Measurements from ENCODE around the gene C9orf43.
"Not testable (repeated sequence)": the region's sequence is repeated elsewhere in the genome, so short reads cannot be mapped to it uniquely, and the experiment has no call there.

Gene C9orf43

GRCh38 chr9:113388833-113389232 is 21.7 kb upstream of the C9orf43 start:
- H3K4me3 ChIP-seq (ENCODE audit: low read length), result no peak overlapping the region
- H3K36me3 ChIP-seq (ENCODE audit: control insufficient read depth, insufficient read depth, low read length), result peaks cover 45% of the 10 kb centered on the region
- H3K9ac ChIP-seq (ENCODE audit: low read length), result no peak overlapping the region

GRCh38 chr9:113389451-113389850 is 21.1 kb upstream of the C9orf43 start:
- Histone ChIP-seq H3K9ac (ENCODE audit: low read length) (no peak overlapping the region), H3K27me3 (ENCODE audit: control insufficient read depth, insufficient read depth, low read length) (no peaks in the 10 kb centered on the region), H3K27ac (ENCODE audit: low read depth, low read length) (no peak overlapping the region), H3K4me1 (ENCODE audit: control insufficient read depth, insufficient read depth, low read length) (no peaks in the 10 kb centered on the region), H3K4me3 (ENCODE audit: low read length) (no peak overlapping the region), H3K36me3 (ENCODE audit: control insufficient read depth, insufficient read depth, low read length) (peaks cover 45% of the 10 kb centered on the region)

More at GRCh38 chr9:113388833-113389232, 21.7 kb upstream of the C9orf43 start:
- Histone ChIP-seq H3K27me3 (ENCODE audit: control insufficient read depth, insufficient read depth, low read length) (no peaks in the 10 kb centered on the region), H3K4me1 (ENCODE audit: control insufficient read depth, insufficient read depth, low read length) (no peaks in the 10 kb centered on the region), H3K27ac (ENCODE audit: low read depth, low read length) (no peak overlapping the region)

DNA sequence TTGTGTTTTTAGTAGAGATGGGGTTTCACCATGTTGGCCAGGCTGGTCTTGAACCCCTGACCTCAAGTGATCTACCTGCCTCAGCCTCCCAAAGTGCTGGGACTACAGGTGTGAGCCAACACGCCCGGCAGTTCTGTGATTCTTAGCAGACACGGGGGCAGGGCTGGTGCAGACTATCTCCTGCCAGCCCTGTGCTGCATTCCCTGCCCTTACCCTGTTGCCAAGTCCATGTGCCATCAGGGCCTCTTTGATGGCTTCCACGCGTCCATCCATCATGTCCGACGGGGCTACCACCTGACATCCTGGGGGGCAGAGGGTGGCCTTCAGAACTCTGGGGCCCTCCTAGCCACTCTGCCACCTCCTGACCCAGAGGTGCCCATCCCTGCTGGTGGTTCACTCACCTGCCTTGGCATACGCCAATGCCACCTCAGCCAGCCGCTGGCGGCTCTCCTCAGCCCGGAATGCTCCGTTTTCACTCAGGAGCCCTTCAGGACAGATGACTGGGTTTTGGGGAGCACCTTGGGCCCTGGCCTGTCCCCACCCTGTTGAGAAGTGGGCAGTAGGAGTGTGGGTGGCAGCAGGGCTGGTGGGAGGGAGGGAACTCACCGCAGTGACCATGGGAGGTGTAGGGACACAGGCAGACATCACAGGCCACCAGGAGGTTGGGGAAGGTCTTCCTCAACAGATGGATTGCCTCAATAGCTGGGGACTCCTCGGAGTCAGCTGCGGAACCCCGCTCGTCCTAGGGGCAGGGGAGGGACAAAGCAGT is 20.2 kb upstream of the C9orf43 start:
- no peak overlapping the region for H3K9ac ChIP-seq (ENCODE audit: low read length)
- no peaks in the 10 kb centered on the region for H3K27me3 ChIP-seq (ENCODE audit: control insufficient read depth, insufficient read depth, low read length)
- H3K36me3 ChIP-seq (ENCODE audit: control insufficient read depth, insufficient read depth, low read length), result peaks cover 45% of the 10 kb centered on the region
- no peaks in the 10 kb centered on the region for H3K4me1 ChIP-seq (ENCODE audit: control insufficient read depth, insufficient read depth, low read length)
- H3K27ac ChIP-seq (ENCODE audit: low read depth, low read length), result no peak overlapping the region
- no peak overlapping the region for H3K4me3 ChIP-seq (ENCODE audit: low read length)

- Histone ChIP-seq H3K9ac (ENCODE audit: low read length) (no peak overlapping the region), H3K27ac (ENCODE audit: low read depth, low read length) (no peak overlapping the region), H3K4me3 (ENCODE audit: low read length) (no peak overlapping the region), H3K36me3 (ENCODE audit: control insufficient read depth, insufficient read depth, low read length) (peaks cover 39% of the 10 kb centered on the region), H3K4me1 (ENCODE audit: control insufficient read depth, insufficient read depth, low read length) (no peaks in the 10 kb centered on the region), H3K27me3 (ENCODE audit: control insufficient read depth, insufficient read depth, low read length) (no peaks in the 10 kb centered on the region)
These were observed 18.6 kb upstream of the C9orf43 start for GRCh38 chr9:113391917-113392316.

DNA sequence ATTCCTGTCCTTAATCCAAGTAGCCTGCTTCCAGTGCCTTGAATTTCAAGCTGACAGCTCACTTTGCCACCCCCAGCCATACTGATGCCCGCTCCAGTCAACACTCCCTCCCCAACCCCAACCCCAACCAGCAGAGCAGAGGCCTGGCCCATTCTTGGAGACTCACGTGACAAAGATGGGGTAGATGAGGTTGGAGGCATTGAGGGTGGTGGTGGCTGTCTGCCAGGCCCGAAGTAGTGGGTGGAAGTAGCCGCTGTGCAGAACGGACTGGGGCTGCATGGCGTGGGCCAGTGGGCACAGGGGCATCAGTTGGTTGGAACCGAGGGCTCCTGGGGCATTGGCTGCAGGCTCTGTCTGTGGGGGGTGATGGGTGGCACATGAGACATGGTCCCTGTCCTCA is 17.3 kb upstream of the C9orf43 start:
- Histone ChIP-seq H3K27ac (ENCODE audit: low read depth, low read length) (no peak overlapping the region), H3K27me3 (ENCODE audit: control insufficient read depth, insufficient read depth, low read length) (no peaks in the 10 kb centered on the region), H3K9ac (ENCODE audit: low read length) (no peak overlapping the region), H3K4me3 (ENCODE audit: low read length) (no peak overlapping the region), H3K4me1 (ENCODE audit: control insufficient read depth, insufficient read depth, low read length) (no peaks in the 10 kb centered on the region), H3K36me3 (ENCODE audit: control insufficient read depth, insufficient read depth, low read length) (peaks cover 36% of the 10 kb centered on the region)

DNA sequence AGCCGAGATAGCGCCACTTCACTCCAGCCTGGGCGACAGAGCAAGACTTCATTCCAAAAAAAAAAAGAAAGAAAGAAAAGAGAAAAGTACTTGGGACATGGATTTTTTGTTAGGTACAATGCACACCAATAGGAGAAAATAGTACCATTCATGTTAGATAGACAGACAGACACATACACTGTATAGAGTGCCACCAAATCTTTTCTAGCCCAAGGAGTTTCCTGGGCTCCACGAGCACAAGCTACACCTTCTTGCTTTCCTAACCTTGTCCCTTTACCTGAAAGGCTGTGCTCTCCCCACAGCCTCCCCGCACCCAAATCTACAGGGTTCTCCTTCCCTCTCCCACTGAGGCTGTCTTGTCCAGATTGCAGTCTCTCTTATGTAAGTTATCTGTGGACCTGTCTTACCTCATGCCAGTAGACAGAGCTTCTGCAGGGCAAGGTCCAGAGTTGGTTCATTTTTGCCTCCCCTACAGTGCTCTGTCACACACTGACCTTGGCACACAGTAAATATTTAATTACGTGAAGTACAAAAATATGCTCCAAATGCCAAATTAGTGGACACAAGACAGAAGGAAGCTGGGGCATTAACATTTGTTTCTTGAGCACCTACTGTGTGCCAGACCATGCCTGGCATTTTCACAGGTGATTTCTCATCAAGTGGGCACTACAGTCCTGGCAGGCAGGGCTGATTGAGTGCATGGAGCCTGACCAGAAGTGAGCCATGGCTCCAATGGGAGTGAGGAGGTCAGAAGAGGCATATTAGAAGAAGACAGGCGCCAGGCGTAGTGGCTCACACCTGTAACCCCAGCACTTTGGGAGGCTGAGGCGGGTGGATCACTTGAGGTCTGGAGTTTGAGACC is 15.3 kb upstream of the C9orf43 start:
- Histone ChIP-seq H3K27ac (ENCODE audit: low read depth, low read length) (no peak overlapping the region), H3K27me3 (ENCODE audit: control insufficient read depth, insufficient read depth, low read length) (no peaks in the 10 kb centered on the region), H3K36me3 (ENCODE audit: control insufficient read depth, insufficient read depth, low read length) (peaks cover 23% of the 10 kb centered on the region), H3K4me3 (ENCODE audit: low read length) (no peak overlapping the region), H3K4me1 (ENCODE audit: control insufficient read depth, insufficient read depth, low read length) (peaks cover 3% of the 10 kb centered on the region), H3K9ac (ENCODE audit: low read length) (no peak overlapping the region)

- Histone ChIP-seq H3K27me3 (ENCODE audit: control insufficient read depth, insufficient read depth, low read length) (no peaks in the 10 kb centered on the region), H3K4me1 (ENCODE audit: control insufficient read depth, insufficient read depth, low read length) (peaks cover 5% of the 10 kb centered on the region), H3K9ac (ENCODE audit: low read length) (no peak overlapping the region), H3K27ac (ENCODE audit: low read depth, low read length) (no peak overlapping the region), H3K4me3 (ENCODE audit: low read length) (no peak overlapping the region), H3K36me3 (ENCODE audit: control insufficient read depth, insufficient read depth, low read length) (peaks cover 5% of the 10 kb centered on the region)
These were observed 13.3 kb upstream of the C9orf43 start for GRCh38 chr9:113397203-113397631.

GRCh38 chr9:113398796-113399195 is 11.8 kb upstream of the C9orf43 start:
- no peaks in the 10 kb centered on the region for H3K36me3 ChIP-seq (ENCODE audit: control insufficient read depth, insufficient read depth, low read length)
- no peak overlapping the region for H3K9ac ChIP-seq (ENCODE audit: low read length)
- H3K4me1 ChIP-seq (ENCODE audit: control insufficient read depth, insufficient read depth, low read length), result peaks cover 5% of the 10 kb centered on the region
- H3K27ac ChIP-seq (ENCODE audit: low read depth, low read length), result no peak overlapping the region
- H3K27me3 ChIP-seq (ENCODE audit: control insufficient read depth, insufficient read depth, low read length), result no peaks in the 10 kb centered on the region
- H3K4me3 ChIP-seq (ENCODE audit: low read length), result no peak overlapping the region

GRCh38 chr9:113399646-113400200 is 10.8 kb upstream of the C9orf43 start:
- peak overlapping the region; percentile 92 for H3K4me3 ChIP-seq (ENCODE audit: low read length)
- no peaks in the 10 kb centered on the region for H3K36me3 ChIP-seq (ENCODE audit: control insufficient read depth, insufficient read depth, low read length)
- H3K27me3 ChIP-seq (ENCODE audit: control insufficient read depth, insufficient read depth, low read length), result no peaks in the 10 kb centered on the region
- no peak overlapping the region for H3K9ac ChIP-seq (ENCODE audit: low read length)
- H3K4me1 ChIP-seq (ENCODE audit: control insufficient read depth, insufficient read depth, low read length), result peaks cover 5% of the 10 kb centered on the region
- no peak overlapping the region for H3K27ac ChIP-seq (ENCODE audit: low read depth, low read length)

- H3K9ac ChIP-seq (ENCODE audit: low read length), result no peak within 1 kb of the TSS
- peaks cover 5% of the 10 kb centered on the region for H3K4me1 ChIP-seq (ENCODE audit: control insufficient read depth, insufficient read depth, low read length)
- peak within 1 kb of the TSS; percentile 78 for H3K27ac ChIP-seq (ENCODE audit: low read depth, low read length)
- no peaks in the 10 kb centered on the region for H3K27me3 ChIP-seq (ENCODE audit: control insufficient read depth, insufficient read depth, low read length)
- H3K36me3 ChIP-seq (ENCODE audit: control insufficient read depth, insufficient read depth, low read length), result no peaks in the 10 kb centered on the region
- H3K4me3 ChIP-seq (ENCODE audit: low read length), result peak within 1 kb of the TSS; percentile 92
These were observed 9.3 kb upstream of the C9orf43 start, which contains the start of gene ALAD for GRCh38 chr9:113401027-113401792. ALAD (minus strand) TSS chr9:113401284; CDS start chr9:113393559, 7,725 bp downstream.

DNA sequence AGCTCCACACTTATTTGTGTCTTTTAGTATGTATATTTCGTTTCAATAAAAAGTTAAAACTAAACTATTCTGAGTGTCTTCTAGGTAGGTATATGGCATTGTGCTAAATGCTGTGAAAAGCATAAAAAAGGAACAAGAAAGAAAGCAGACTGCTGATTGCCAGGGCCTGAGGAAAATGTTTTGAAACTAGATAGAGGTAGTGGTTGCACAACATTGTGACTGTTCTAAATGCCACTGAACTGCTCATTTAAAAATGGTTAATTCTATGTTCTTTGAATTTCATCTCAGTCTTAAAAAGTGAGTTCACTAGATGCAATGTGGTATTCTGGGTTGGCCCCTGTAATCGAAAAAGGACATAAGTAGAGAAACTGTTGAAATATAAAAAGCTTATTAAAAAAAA is 6.9 kb upstream of the C9orf43 start:
- Histone ChIP-seq H3K9ac (ENCODE audit: low read length) (no peak overlapping the region), H3K36me3 (ENCODE audit: control insufficient read depth, insufficient read depth, low read length) (peaks cover 5% of the 10 kb centered on the region), H3K27me3 (ENCODE audit: control insufficient read depth, insufficient read depth, low read length) (no peaks in the 10 kb centered on the region), H3K27ac (ENCODE audit: low read depth, low read length) (no peak overlapping the region), H3K4me1 (ENCODE audit: control insufficient read depth, insufficient read depth, low read length) (peaks cover 5% of the 10 kb centered on the region), H3K4me3 (ENCODE audit: low read length) (no peak overlapping the region)

DNA sequence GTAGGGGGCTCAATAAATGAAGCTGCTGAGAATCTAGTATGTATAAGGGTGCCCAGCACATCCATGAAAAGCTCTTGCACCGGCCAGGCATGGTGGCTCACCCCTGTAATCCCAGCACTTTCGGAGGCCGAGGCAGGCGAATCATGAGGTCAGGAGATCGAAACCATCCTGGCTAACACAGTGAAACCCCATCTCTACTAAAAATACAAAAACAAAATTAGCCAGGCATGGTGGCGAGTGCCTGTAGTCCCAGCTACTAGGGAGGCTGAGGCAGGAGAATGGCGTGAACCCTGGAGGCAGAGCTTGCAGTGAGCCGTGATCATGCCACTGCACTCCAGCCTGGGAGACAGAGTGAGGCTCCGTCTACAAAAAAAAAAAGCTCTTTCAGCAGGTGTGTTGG is 4.2 kb upstream of the C9orf43 start:
- not testable (repeated sequence) for H3K4me1 ChIP-seq (ENCODE audit: control insufficient read depth, insufficient read depth, low read length); H3K9ac ChIP-seq (ENCODE audit: low read length); H3K4me3 ChIP-seq (ENCODE audit: low read length); H3K27me3 ChIP-seq (ENCODE audit: control insufficient read depth, insufficient read depth, low read length); H3K36me3 ChIP-seq (ENCODE audit: control insufficient read depth, insufficient read depth, low read length); H3K27ac ChIP-seq (ENCODE audit: low read depth, low read length)

All from rectal smooth muscle tissue (tissue), 1 donor.